MG63 (cell line): ENCODE data around the gene POU6F2. TPM values are rescaled to one million over a fixed set of nuclear protein-coding genes. Genes with fewer than 3 reads are reported as not detected.
"Not testable (repeated sequence)": the region's sequence is repeated elsewhere in the genome, so short reads cannot be mapped to it uniquely, and the experiment has no call there.

Source experiments
- DNase-seq: peaks from one replicate; pipeline ENCODE4 v3.0.0-alpha.2; 2020
- H3K27me3 ChIP-seq: fragments of 250-450 bp; sonication (Bioruptor Pico); 2 replicates; pipeline ENCODE4 v1.5.1; 2020; ENCODE audit warnings: mild to moderate bottlenecking, moderate library complexity
- H3K36me3 ChIP-seq: fragments of 250-450 bp; sonication (Bioruptor Pico); 2 replicates; pipeline ENCODE4 v1.5.1; 2020; ENCODE audit warnings: mild to moderate bottlenecking, moderate library complexity
- H3K4me3 ChIP-seq: fragments of 250-450 bp; sonication (Bioruptor Pico); 2 replicates; pipeline ENCODE4 v1.5.1; 2020; ENCODE audit warnings: mild to moderate bottlenecking, moderate library complexity
- H3K9me3 ChIP-seq: fragments of 250-450 bp; sonication (Bioruptor Pico); 2 replicates; pipeline ENCODE4 v1.5.1; 2020; ENCODE audit warnings: mild to moderate bottlenecking, moderate library complexity
- total RNA-seq: library from RNA; depleted of rRNA; stranded (reverse); fragments of >200 nt; shearing (Covaris generic); gene quantifications from 2 replicates; pipeline ENCODE4 v1.2.3, GENCODE V29; 2014; ENCODE audit warnings: low replicate concordance; rRNA removed

Gene POU6F2
- total RNA-seq: not detected in 2 replicates

GRCh38 chr7:38977685-38978084 lies at the start of gene POU6F2:
Gene POU6F2 (plus strand): TSS chr7:38977909. CDS start chr7:38977954, 45 bp downstream.
- no peak within 1 kb of the TSS for H3K4me3 ChIP-seq
- H3K9me3 ChIP-seq: no peaks in the 10 kb centered on the region
- DNase-seq: no peak
- no peaks in the 10 kb centered on the region for H3K36me3 ChIP-seq
- H3K27me3 ChIP-seq: peaks cover 30% of the 10 kb centered on the region

- DNase-seq: no peak
- no peaks in the 10 kb centered on the region for H3K27me3 ChIP-seq
- no peak overlapping the region for H3K4me3 ChIP-seq
- no peaks in the 10 kb centered on the region; the same call in 1 of the 2 replicates for H3K9me3 ChIP-seq
- H3K36me3 ChIP-seq: no peaks in the 10 kb centered on the region
These were observed 49.2 kb upstream of the POU6F2 start for GRCh38 chr7:38928506-38928905.

GRCh38 chr7:38929460-38930171 lies 48.1 kb upstream of the POU6F2 start:
- no peak for DNase-seq
- no peak overlapping the region for H3K4me3 ChIP-seq
- H3K27me3 ChIP-seq: no peaks in the 10 kb centered on the region
- H3K9me3 ChIP-seq: no peaks in the 10 kb centered on the region; the same call in 1 of the 2 replicates
- no peaks in the 10 kb centered on the region for H3K36me3 ChIP-seq

GRCh38 chr7:38932509-38933168 lies 45.1 kb upstream of the POU6F2 start:
- Histone ChIP-seq H3K9me3 (no peaks in the 10 kb centered on the region; the same call in 1 of the 2 replicates), H3K27me3 (no peaks in the 10 kb centered on the region), H3K4me3 (no peak overlapping the region), H3K36me3 (no peaks in the 10 kb centered on the region)
- DNase-seq: peak; percentile 45

- H3K9me3 ChIP-seq: no peaks in the 10 kb centered on the region; the same call in 1 of the 2 replicates
- H3K4me3 ChIP-seq: no peak overlapping the region
- DNase-seq: no peak
- no peaks in the 10 kb centered on the region for H3K27me3 ChIP-seq
- no peaks in the 10 kb centered on the region for H3K36me3 ChIP-seq
These were observed 43.7 kb upstream of the POU6F2 start for GRCh38 chr7:38934051-38934450.

GRCh38 chr7:38934536-38934935 lies 43.2 kb upstream of the POU6F2 start:
- H3K27me3 ChIP-seq: no peaks in the 10 kb centered on the region
- H3K36me3 ChIP-seq: no peaks in the 10 kb centered on the region
- DNase-seq: peak; percentile 45
- H3K4me3 ChIP-seq: no peak overlapping the region
- no peaks in the 10 kb centered on the region; the same call in 1 of the 2 replicates for H3K9me3 ChIP-seq

- H3K36me3 ChIP-seq: no peaks in the 10 kb centered on the region
- no peaks in the 10 kb centered on the region for H3K9me3 ChIP-seq
- DNase-seq: no peak
- H3K4me3 ChIP-seq: no peak overlapping the region
- no peaks in the 10 kb centered on the region for H3K27me3 ChIP-seq
These were observed 41.1 kb upstream of the POU6F2 start for GRCh38 chr7:38936641-38937040.

GRCh38 chr7:38938001-38938485 lies 39.7 kb upstream of the POU6F2 start:
- Histone ChIP-seq H3K27me3 (no peaks in the 10 kb centered on the region), H3K36me3 (no peaks in the 10 kb centered on the region), H3K4me3 (no peak overlapping the region), H3K9me3 (no peaks in the 10 kb centered on the region)
- DNase-seq: no peak

GRCh38 chr7:38938589-38938988 lies 39.1 kb upstream of the POU6F2 start:
- Histone ChIP-seq H3K36me3 (no peaks in the 10 kb centered on the region), H3K27me3 (no peaks in the 10 kb centered on the region), H3K9me3 (no peaks in the 10 kb centered on the region), H3K4me3 (no peak overlapping the region)
- no peak for DNase-seq

- Histone ChIP-seq H3K4me3 (no peak overlapping the region), H3K36me3 (no peaks in the 10 kb centered on the region), H3K9me3 (no peaks in the 10 kb centered on the region), H3K27me3 (no peaks in the 10 kb centered on the region)
- no peak for DNase-seq
These were observed 36.9 kb upstream of the POU6F2 start for GRCh38 chr7:38940774-38941173.

GRCh38 chr7:38942431-38943051 lies 35.2 kb upstream of the POU6F2 start:
- no peak for DNase-seq
- Histone ChIP-seq H3K4me3 (no peak overlapping the region), H3K36me3 (no peaks in the 10 kb centered on the region), H3K9me3 (no peaks in the 10 kb centered on the region), H3K27me3 (no peaks in the 10 kb centered on the region)

GRCh38 chr7:38947541-38947940 lies 30.2 kb upstream of the POU6F2 start:
- H3K27me3 ChIP-seq, DNase-seq, H3K9me3 ChIP-seq, H3K4me3 ChIP-seq, H3K36me3 ChIP-seq: not testable (repeated sequence)

- Histone ChIP-seq H3K27me3 (no peaks in the 10 kb centered on the region), H3K4me3 (no peak overlapping the region), H3K9me3 (no peaks in the 10 kb centered on the region), H3K36me3 (no peaks in the 10 kb centered on the region)
- DNase-seq: peak; percentile 37
These were observed 27.4 kb upstream of the POU6F2 start for GRCh38 chr7:38950309-38950708.

GRCh38 chr7:38951213-38951612 lies 26.5 kb upstream of the POU6F2 start:
- H3K4me3 ChIP-seq: no peak overlapping the region
- no peaks in the 10 kb centered on the region for H3K9me3 ChIP-seq
- DNase-seq: no peak
- no peaks in the 10 kb centered on the region for H3K36me3 ChIP-seq
- H3K27me3 ChIP-seq: no peaks in the 10 kb centered on the region

- H3K9me3 ChIP-seq: no peaks in the 10 kb centered on the region
- H3K27me3 ChIP-seq: no peaks in the 10 kb centered on the region
- H3K4me3 ChIP-seq: no peak overlapping the region
- no peak for DNase-seq
- no peaks in the 10 kb centered on the region for H3K36me3 ChIP-seq
These were observed 24.5 kb upstream of the POU6F2 start for GRCh38 chr7:38953227-38953626.

GRCh38 chr7:38953971-38954370 lies 23.7 kb upstream of the POU6F2 start:
- H3K27me3 ChIP-seq: no peaks in the 10 kb centered on the region
- no peak for DNase-seq
- H3K36me3 ChIP-seq: no peaks in the 10 kb centered on the region
- no peak overlapping the region for H3K4me3 ChIP-seq
- H3K9me3 ChIP-seq: no peaks in the 10 kb centered on the region

GRCh38 chr7:38955892-38956291 lies 21.8 kb upstream of the POU6F2 start:
- no peaks in the 10 kb centered on the region for H3K27me3 ChIP-seq
- no peaks in the 10 kb centered on the region for H3K9me3 ChIP-seq
- no peak for DNase-seq
- no peak overlapping the region for H3K4me3 ChIP-seq
- H3K36me3 ChIP-seq: no peaks in the 10 kb centered on the region
